HEK293 (cell line): ENCODE data around the gene EHMT1.

Source experiments
- BCL11A ChIP-seq: fragments of 450-650 bp; formaldehyde crosslinking; IDR thresholded peaks from 2 replicates; pipeline ENCODE4 v1.5.1; 2016; ENCODE audit warnings: low read depth, missing biosample characterization, missing genetic modification characterization
- KLF7 ChIP-seq: fragments of 450-650 bp; formaldehyde crosslinking; IDR thresholded peaks from 2 replicates; pipeline ENCODE4 v1.5.1; 2016; ENCODE audit warnings: missing biosample characterization, missing genetic modification characterization, borderline replicate concordance
- PRDM4 ChIP-seq: fragments of 450-650 bp; formaldehyde crosslinking; IDR thresholded peaks from 2 replicates; pipeline ENCODE4 v1.5.1; 2017; ENCODE audit warnings: missing biosample characterization, missing genetic modification characterization
- REST ChIP-seq: fragments of 450-650 bp; formaldehyde crosslinking; IDR thresholded peaks from 2 replicates; pipeline ENCODE4 v1.5.1; 2016; ENCODE audit warnings: missing biosample characterization, missing genetic modification characterization
- YY2 ChIP-seq: fragments of 450-650 bp; formaldehyde crosslinking; IDR thresholded peaks from 2 replicates; pipeline ENCODE4 v1.5.1; 2016; ENCODE audit warnings: missing biosample characterization, missing genetic modification characterization
- ZBTB1 ChIP-seq: fragments of 450-650 bp; formaldehyde crosslinking; IDR thresholded peaks from 2 replicates; pipeline ENCODE4 v1.5.1; 2016; ENCODE audit warnings: missing biosample characterization, missing genetic modification characterization
- ZBTB20 ChIP-seq: fragments of 450-650 bp; formaldehyde crosslinking; IDR thresholded peaks from 2 replicates; pipeline ENCODE4 v1.5.1; 2016; ENCODE audit warnings: missing biosample characterization, missing genetic modification characterization
- ZBTB8A ChIP-seq: fragments of 450-650 bp; formaldehyde crosslinking; IDR thresholded peaks from 2 replicates; pipeline ENCODE4 v1.5.1; 2016; ENCODE audit warnings: missing biosample characterization, missing genetic modification characterization
- ZFP37 ChIP-seq: fragments of 450-650 bp; formaldehyde crosslinking; IDR thresholded peaks from 2 replicates; pipeline ENCODE4 v1.5.1; 2016; ENCODE audit warnings: missing biosample characterization, missing genetic modification characterization
- ZIC2 ChIP-seq: fragments of 450-650 bp; formaldehyde crosslinking; IDR thresholded peaks from 2 replicates; pipeline ENCODE4 v1.5.1; 2016; ENCODE audit warnings: missing biosample characterization, missing genetic modification characterization
- ZNF132 ChIP-seq: fragments of 450-650 bp; formaldehyde crosslinking; IDR thresholded peaks from 2 replicates; pipeline ENCODE4 v1.5.1; 2017; ENCODE audit warnings: missing biosample characterization, missing genetic modification characterization, borderline replicate concordance
- ZNF140 ChIP-seq: fragments of 450-650 bp; formaldehyde crosslinking; IDR thresholded peaks from 2 replicates; pipeline ENCODE4 v1.5.1; 2016; ENCODE audit warnings: missing biosample characterization, missing genetic modification characterization
- ZNF148 ChIP-seq: fragments of 450-650 bp; formaldehyde crosslinking; IDR thresholded peaks from 2 replicates; pipeline ENCODE4 v1.5.0; 2017; ENCODE audit warnings: missing biosample characterization, missing genetic modification characterization, borderline replicate concordance
- ZNF174 ChIP-seq: fragments of 450-650 bp; formaldehyde crosslinking; IDR thresholded peaks from 2 replicates; pipeline ENCODE4 v1.5.0; 2017; ENCODE audit warnings: missing biosample characterization, mild to moderate bottlenecking, missing genetic modification characterization
- ZNF26 ChIP-seq: fragments of 450-650 bp; formaldehyde crosslinking; IDR thresholded peaks from 2 replicates; pipeline ENCODE4 v1.5.1; 2016; ENCODE audit warnings: missing biosample characterization, missing genetic modification characterization
- ZNF354C ChIP-seq: fragments of 450-650 bp; formaldehyde crosslinking; IDR thresholded peaks from 2 replicates; pipeline ENCODE4 v1.5.1; 2016; ENCODE audit warnings: missing biosample characterization, missing genetic modification characterization, low read depth, borderline replicate concordance
- ZNF426 ChIP-seq: fragments of 450-650 bp; formaldehyde crosslinking; IDR thresholded peaks from 2 replicates; pipeline ENCODE4 v1.5.1; 2017; ENCODE audit warnings: missing biosample characterization, missing genetic modification characterization, mild to moderate bottlenecking, inconsistent platforms, moderate library complexity
- ZNF433 ChIP-seq: fragments of 450-650 bp; formaldehyde crosslinking; IDR thresholded peaks from 2 replicates; pipeline ENCODE4 v1.5.1; 2016; ENCODE audit warnings: missing biosample characterization, missing genetic modification characterization, low read depth
- ZNF510 ChIP-seq: fragments of 450-650 bp; formaldehyde crosslinking; IDR thresholded peaks from 2 replicates; pipeline ENCODE4 v1.5.1; 2018; ENCODE audit warnings: mild to moderate bottlenecking, missing genetic modification characterization, missing biosample characterization; ENCODE audit not compliant: insufficient replicate concordance
- ZNF514 ChIP-seq: fragments of 450-650 bp; formaldehyde crosslinking; IDR thresholded peaks from 2 replicates; pipeline ENCODE4 v1.5.1; 2016; ENCODE audit warnings: missing biosample characterization, missing genetic modification characterization
- ZNF521 ChIP-seq: fragments of 450-650 bp; formaldehyde crosslinking; IDR thresholded peaks from 2 replicates; pipeline ENCODE4 v1.5.1; 2017; ENCODE audit warnings: missing biosample characterization, mild to moderate bottlenecking, missing genetic modification characterization
- ZNF600 ChIP-seq: fragments of 450-650 bp; formaldehyde crosslinking; IDR thresholded peaks from 2 replicates; pipeline ENCODE4 v1.5.1; 2016; ENCODE audit warnings: missing biosample characterization, missing genetic modification characterization
- ZNF639 ChIP-seq: fragments of 450-650 bp; formaldehyde crosslinking; IDR thresholded peaks from 2 replicates; pipeline ENCODE4 v1.5.1; 2016; ENCODE audit warnings: missing biosample characterization, missing genetic modification characterization
- ZNF654 ChIP-seq: fragments of 450-650 bp; formaldehyde crosslinking; IDR thresholded peaks from 2 replicates; pipeline ENCODE4 v1.5.1; 2016; ENCODE audit warnings: low read depth, missing biosample characterization, missing genetic modification characterization
- ZNF704 ChIP-seq: fragments of 450-650 bp; formaldehyde crosslinking; IDR thresholded peaks from 2 replicates; pipeline ENCODE4 v1.5.1; 2016; ENCODE audit warnings: missing biosample characterization, missing genetic modification characterization
- ZNF747 ChIP-seq: fragments of 450-650 bp; formaldehyde crosslinking; IDR thresholded peaks from 2 replicates; pipeline ENCODE4 v1.5.1; 2016; ENCODE audit warnings: missing biosample characterization, missing genetic modification characterization
- ZNF830 ChIP-seq: fragments of 450-650 bp; IDR thresholded peaks from 2 replicates; pipeline ENCODE4 v1.5.0; 2018; ENCODE audit warnings: missing biosample characterization, missing genetic modification characterization, low read depth, mild to moderate bottlenecking, moderate library complexity

Gene EHMT1

GRCh38 chr9:137740312-137740711 is 121.5 kb downstream of the EHMT1 start (continued):
- TF ChIP-seq PRDM4 (tag by site-specific recombination) = no peak
- no peak for TF ChIP-seq ZFP37
- TF ChIP-seq ZNF510 (tag by site-specific recombination) = no peak
- no peak for TF ChIP-seq ZNF639 (tag by site-specific recombination)
- TF ChIP-seq ZNF132 (tag by site-specific recombination) = no peak
- TF ChIP-seq REST (tag by site-specific recombination) = no peak
- no peak for TF ChIP-seq ZNF426 (tag by site-specific recombination)
- no peak for TF ChIP-seq ZNF148 (tag by site-specific recombination)
- TF ChIP-seq ZNF600 (tag by site-specific recombination) = no peak
- TF ChIP-seq ZNF830 = no peak
- peak; percentile 31; the same call in 1 of the 2 replicates for TF ChIP-seq ZBTB8A (tag by site-specific recombination)
- no peak for TF ChIP-seq ZNF433 (tag by site-specific recombination)
- no peak for TF ChIP-seq ZNF140
- no peak for TF ChIP-seq ZNF354C (tag by site-specific recombination)
- TF ChIP-seq ZIC2 (tag by site-specific recombination) = peak; percentile 91
- TF ChIP-seq ZNF704 (tag by site-specific recombination) = no peak
- TF ChIP-seq ZNF521 = no peak
- no peak for TF ChIP-seq ZNF514 (tag by site-specific recombination)
- no peak for TF ChIP-seq BCL11A (tag by site-specific recombination)
- no peak for TF ChIP-seq ZBTB1 (tag by site-specific recombination)
- TF ChIP-seq ZNF174 (tag by site-specific recombination) = no peak
- TF ChIP-seq ZBTB20 = no peak
- TF ChIP-seq ZNF654 = no peak
- TF ChIP-seq KLF7 (tag by site-specific recombination) = no peak
- TF ChIP-seq ZNF26 (tag by site-specific recombination) = no peak
- no peak for TF ChIP-seq ZNF747 (tag by site-specific recombination)
- TF ChIP-seq YY2 (tag by site-specific recombination) = no peak
